A673 (cell line): ENCODE measurements around the gene PLN.

ENCODE experiments used
- EZH2 ChIP-seq: fragments of 200-600 bp; sonication (generic); IDR thresholded peaks from 2 replicates; pipeline ENCODE4 v1.6.1; 2017; ENCODE audit warnings: borderline replicate concordance, low read depth, mild to moderate bottlenecking, mixed read lengths, antibody characterized with exemption, low read length; ENCODE audit not compliant: poor library complexity, severe bottlenecking
- TF ChIP-seq, protein P1 (sequence below): fragments of 300-800, 200-600 bp; sonication (generic); conservative IDR thresholded peaks from 2 replicates; pipeline ENCODE4 v1.5.1; 2017; ENCODE audit warnings: low read depth, mild to moderate bottlenecking, antibody characterized with exemption, low read length, moderate library complexity, mixed read lengths

DNA sequence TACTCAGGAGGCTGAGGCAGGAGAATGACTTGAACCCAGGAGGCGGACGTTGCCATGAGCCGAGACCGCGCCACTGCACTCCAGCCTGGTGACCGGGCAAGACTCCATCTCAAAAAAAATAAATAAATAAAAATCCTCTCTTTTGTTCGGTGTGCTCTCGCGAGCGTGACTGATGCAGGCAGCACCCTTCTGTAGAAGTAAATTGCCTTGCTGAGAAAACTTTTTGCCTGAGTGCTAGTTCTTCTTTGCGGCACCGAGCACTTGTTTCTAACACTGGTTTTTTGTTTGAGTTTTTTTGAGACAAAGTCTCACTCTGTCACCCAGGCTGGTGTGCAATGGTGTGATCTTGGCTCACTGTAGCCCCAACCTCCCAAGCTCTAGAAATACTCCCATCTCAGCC is 30.5 kb downstream of the PLN start:
- no peak for TF ChIP-seq EZH2
- TF ChIP-seq, protein P1, sequence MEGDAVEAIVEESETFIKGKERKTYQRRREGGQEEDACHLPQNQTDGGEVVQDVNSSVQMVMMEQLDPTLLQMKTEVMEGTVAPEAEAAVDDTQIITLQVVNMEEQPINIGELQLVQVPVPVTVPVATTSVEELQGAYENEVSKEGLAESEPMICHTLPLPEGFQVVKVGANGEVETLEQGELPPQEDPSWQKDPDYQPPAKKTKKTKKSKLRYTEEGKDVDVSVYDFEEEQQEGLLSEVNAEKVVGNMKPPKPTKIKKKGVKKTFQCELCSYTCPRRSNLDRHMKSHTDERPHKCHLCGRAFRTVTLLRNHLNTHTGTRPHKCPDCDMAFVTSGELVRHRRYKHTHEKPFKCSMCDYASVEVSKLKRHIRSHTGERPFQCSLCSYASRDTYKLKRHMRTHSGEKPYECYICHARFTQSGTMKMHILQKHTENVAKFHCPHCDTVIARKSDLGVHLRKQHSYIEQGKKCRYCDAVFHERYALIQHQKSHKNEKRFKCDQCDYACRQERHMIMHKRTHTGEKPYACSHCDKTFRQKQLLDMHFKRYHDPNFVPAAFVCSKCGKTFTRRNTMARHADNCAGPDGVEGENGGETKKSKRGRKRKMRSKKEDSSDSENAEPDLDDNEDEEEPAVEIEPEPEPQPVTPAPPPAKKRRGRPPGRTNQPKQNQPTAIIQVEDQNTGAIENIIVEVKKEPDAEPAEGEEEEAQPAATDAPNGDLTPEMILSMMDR = no peak
